H9 (cell line): ENCODE data around the gene AGXT. TPM values are rescaled to one million over a fixed set of nuclear protein-coding genes. Genes with fewer than 3 reads are reported as not detected.

Experiments used
- DNase-seq: peaks from one replicate; pipeline ENCODE4 v3.0.0-alpha.2; 2017
- H2AFZ ChIP-seq: one replicate; pipeline ENCODE4 v1.6.1; 2013; ENCODE audit warnings: mild to moderate bottlenecking, low read length, control low read depth, moderate library complexity
- H2AK5ac ChIP-seq: 2 replicates; pipeline ENCODE4 v1.6.1; 2013; ENCODE audit warnings: low read length, control low read depth, mixed read lengths; ENCODE audit not compliant: insufficient read length
- H2BK120ac ChIP-seq: one replicate; pipeline ENCODE4 v1.6.1; 2013; ENCODE audit warnings: low read depth, mild to moderate bottlenecking, low read length, control low read depth, inconsistent platforms; ENCODE audit not compliant: poor library complexity, severe bottlenecking
- H2BK12ac ChIP-seq: 2 replicates; pipeline ENCODE4 v1.6.1; 2013; ENCODE audit warnings: low read length, control low read depth, mixed read lengths, low read depth; ENCODE audit not compliant: insufficient read length
- H2BK15ac ChIP-seq: 2 replicates; pipeline ENCODE4 v1.6.1; 2013; ENCODE audit warnings: low read depth, low read length, control low read depth
- H2BK20ac ChIP-seq: one replicate; pipeline ENCODE4 v1.6.1; 2013; ENCODE audit warnings: low read depth, mild to moderate bottlenecking, low read length, control low read depth, inconsistent platforms; ENCODE audit not compliant: poor library complexity, severe bottlenecking
- H2BK5ac ChIP-seq: 2 replicates; pipeline ENCODE4 v1.6.1; 2013; ENCODE audit warnings: low read length, control low read depth, mixed read lengths; ENCODE audit not compliant: insufficient read length
- H3K14ac ChIP-seq: 2 replicates; pipeline ENCODE4 v1.6.1; 2013; ENCODE audit warnings: low read length, control low read depth; ENCODE audit not compliant: insufficient read depth
- H3K18ac ChIP-seq: 2 replicates; pipeline ENCODE4 v1.6.1; 2013; ENCODE audit warnings: low read depth, mild to moderate bottlenecking, mixed read lengths, low read length, control low read depth; ENCODE audit not compliant: insufficient read length
- H3K23ac ChIP-seq: 2 replicates; pipeline ENCODE4 v1.6.1; 2013; ENCODE audit warnings: low read length, control low read depth, mixed read lengths, low read depth; ENCODE audit not compliant: insufficient read length
- H3K23me2 ChIP-seq: 2 replicates; pipeline ENCODE4 v1.6.1; 2013; ENCODE audit warnings: low read depth, mild to moderate bottlenecking, mixed read lengths, low read length, control low read depth; ENCODE audit not compliant: insufficient read length, poor library complexity, severe bottlenecking
- H3K27ac ChIP-seq: 2 replicates; pipeline ENCODE4 v1.5.1; 2013; ENCODE audit warnings: low read length, control low read depth, mixed read lengths, low read depth; ENCODE audit not compliant: insufficient read length
- H3K27me3 ChIP-seq: 2 replicates; pipeline ENCODE4 v1.6.1; 2013; ENCODE audit warnings: low read length, control low read depth, inconsistent platforms; ENCODE audit not compliant: insufficient read depth
- H3K4ac ChIP-seq: 2 replicates; pipeline ENCODE4 v1.6.1; 2013; ENCODE audit warnings: low read depth, mild to moderate bottlenecking, control low read depth, inconsistent platforms, low read length, moderate library complexity
- H3K4me1 ChIP-seq: 2 replicates; pipeline ENCODE4 v1.6.1; 2013; ENCODE audit warnings: low read length, control low read depth, inconsistent platforms; ENCODE audit not compliant: insufficient read depth
- H3K4me2 ChIP-seq: 2 replicates; pipeline ENCODE4 v1.6.1; 2013; ENCODE audit warnings: low read length, control low read depth, mixed read lengths; ENCODE audit not compliant: insufficient read length, insufficient read depth
- H3K56ac ChIP-seq: 2 replicates; pipeline ENCODE4 v1.6.1; 2013; ENCODE audit warnings: low read depth, mild to moderate bottlenecking, mixed read lengths, low read length, control low read depth; ENCODE audit not compliant: insufficient read length
- H3K79me1 ChIP-seq: 2 replicates; pipeline ENCODE4 v1.6.1; 2013; ENCODE audit warnings: low read depth, mild to moderate bottlenecking, moderate library complexity, low read length, control low read depth, inconsistent platforms; ENCODE audit not compliant: insufficient read depth, poor library complexity, severe bottlenecking
- H3K79me2 ChIP-seq: 2 replicates; pipeline ENCODE4 v1.6.1; 2013; ENCODE audit warnings: low read length, control low read depth, inconsistent platforms; ENCODE audit not compliant: insufficient read depth
- H3K9ac ChIP-seq: 2 replicates; pipeline ENCODE4 v1.6.1; 2013; ENCODE audit warnings: low read length, control low read depth, mixed read lengths; ENCODE audit not compliant: insufficient read length; ENCODE audit errors: extremely low read depth
- H3K9me3 ChIP-seq: one replicate; pipeline ENCODE4 v1.6.1; 2013; ENCODE audit warnings: low read depth, low read length, inconsistent platforms; ENCODE audit not compliant: control insufficient read depth
- H3T11ph ChIP-seq: one replicate; pipeline ENCODE4 v1.6.1; 2013; ENCODE audit warnings: mild to moderate bottlenecking, low read length, control low read depth, inconsistent platforms
- H4K20me1 ChIP-seq: one replicate; pipeline ENCODE4 v1.6.1; 2013; ENCODE audit not compliant: control insufficient read depth, insufficient read length, insufficient read depth
- H4K5ac ChIP-seq: 2 replicates; pipeline ENCODE4 v1.6.1; 2013; ENCODE audit warnings: low read depth, mild to moderate bottlenecking, mixed read lengths, low read length, control low read depth; ENCODE audit not compliant: insufficient read length
- H4K8ac ChIP-seq: replicated peaks from 2 replicates; pipeline ENCODE4 v1.6.1; 2013; ENCODE audit warnings: low read length, control low read depth, mixed read lengths, low read depth; ENCODE audit not compliant: insufficient read length
- H4K91ac ChIP-seq: 2 replicates; pipeline ENCODE4 v1.6.1; 2013; ENCODE audit warnings: low read depth, mild to moderate bottlenecking, moderate library complexity, mixed read lengths, low read length, control low read depth; ENCODE audit not compliant: insufficient read length
- H3K27ac Mint-ChIP-seq, 3 experiments: 2 replicates in 2 of 3; 3 replicates in 1 of 3; pipeline ENCODE4 v1.8.0; 2020 to 2021; ENCODE audit warnings: mixed read lengths in 3 of 3, mild to moderate bottlenecking in 1 of 3, moderate library complexity in 1 of 3
- H3K27me3 Mint-ChIP-seq: 2 replicates; pipeline ENCODE4 v1.8.0; 2021; ENCODE audit warnings: low read depth, mild to moderate bottlenecking, moderate library complexity, mixed read lengths
- H3K36me3 Mint-ChIP-seq, 3 experiments: 2 replicates in 2 of 3; 3 replicates in 1 of 3; pipeline ENCODE4 v1.8.0; 2020 to 2021; ENCODE audit warnings: low read depth in 3 of 3, mixed read lengths in 3 of 3; ENCODE audit not compliant: insufficient read depth in 1 of 3
- H3K4me1 Mint-ChIP-seq, 2 experiments: 2 replicates each; pipeline ENCODE4 v1.8.0; 2020; ENCODE audit warnings: mixed read lengths in 2 of 2
- H3K4me3 Mint-ChIP-seq, 2 experiments: 2 replicates in 1 of 2; 3 replicates in 1 of 2; pipeline ENCODE4 v1.8.0; 2020 to 2021; ENCODE audit warnings: mild to moderate bottlenecking in 2 of 2, mixed read lengths in 2 of 2, moderate library complexity in 1 of 2
- H3K9me3 Mint-ChIP-seq, 2 experiments: 2 replicates in 1 of 2; 3 replicates in 1 of 2; pipeline ENCODE4 v1.8.0; 2020; ENCODE audit warnings: mild to moderate bottlenecking in 2 of 2, mixed read lengths in 2 of 2, moderate library complexity in 1 of 2
- WGBS: extraction: QIAGEN DNeasy Blood & Tissue Kit; methylation state at CpG from one replicate; pipeline ENCODE4 v1.1.7; 2013; ENCODE audit warnings: missing lambda C conversion rate, low lambda C conversion rate, mixed read lengths; ENCODE audit not compliant: insufficient read length; ENCODE audit errors: extremely low coverage; 5-methylcytosine and 5-hydroxymethylcytosine counted together
- total RNA-seq: library from RNA; stranded (reverse); gene quantifications from 2 replicates; pipeline ENCODE4 v1.2.1, GENCODE V29; 2021
- TF ChIP-seq, protein P1 (sequence below): fragments of 200-600 bp; sonication (generic); conservative IDR thresholded peaks from 3 replicates; pipeline ENCODE4 v1.8.0; 2021; ENCODE audit warnings: antibody characterized with exemption, mild to moderate bottlenecking

AGXT gene
- total RNA-seq, 1 experiment from 2014 or later: not detected

DNA sequence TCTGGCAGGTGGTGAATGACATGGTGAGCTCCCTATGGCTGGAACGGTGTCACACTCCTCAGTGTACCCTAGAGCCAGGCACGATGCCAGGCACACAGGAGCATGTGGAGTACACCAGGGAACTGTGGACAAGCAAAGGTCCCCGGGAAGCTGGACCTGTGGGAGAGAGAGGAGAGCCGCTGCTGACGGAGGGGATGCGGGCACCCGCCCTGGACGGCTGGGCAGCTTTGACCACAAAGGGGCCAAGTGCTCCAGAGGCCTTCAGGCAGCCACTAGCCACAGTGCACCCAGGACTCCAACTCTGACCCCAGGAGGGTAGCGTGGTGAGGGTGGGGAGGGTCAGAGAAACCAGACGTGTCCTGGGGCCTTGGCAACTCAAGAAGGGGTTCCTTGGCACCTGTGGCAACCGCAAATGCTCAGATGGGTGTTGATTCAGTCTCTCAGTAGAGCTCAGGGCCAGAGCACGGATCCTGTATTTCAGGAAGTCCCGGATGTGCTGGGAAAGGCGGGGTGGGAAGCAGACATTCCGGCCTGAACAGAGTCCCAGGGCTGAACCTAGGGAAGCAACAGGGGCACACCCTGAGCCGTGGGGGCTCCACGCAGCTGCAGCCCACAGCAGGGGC is 29.6 kb downstream of the AGXT start:
- Histone ChIP-seq H3K23me2 (no peaks in the 10 kb centered on the region), H3K79me2 (no peaks in the 10 kb centered on the region), H3K14ac (no peak overlapping the region), H3K4me1 (no peaks in the 10 kb centered on the region), H4K5ac (no peak overlapping the region), H2BK120ac (no peak overlapping the region), H3K9ac (no peak overlapping the region), H3K9me3 (no peaks in the 10 kb centered on the region), H4K20me1 (no peaks in the 10 kb centered on the region), H3K18ac (no peak overlapping the region), H3K79me1 (no peaks in the 10 kb centered on the region), H2BK5ac (no peak overlapping the region), H2AFZ (no peak overlapping the region), H3K56ac (no peak overlapping the region), H3K23ac (no peak overlapping the region), H4K91ac (no peak overlapping the region), H3K4me2 (no peak overlapping the region), H3T11ph (no peak overlapping the region), H2BK12ac (no peak overlapping the region), H3K4ac (no peak overlapping the region), H4K8ac (no peak overlapping the region), H3K27me3 (no peaks in the 10 kb centered on the region), H2BK15ac (no peak overlapping the region), H3K27ac (no peak overlapping the region), H2BK20ac (no peak overlapping the region), H2AK5ac (no peak overlapping the region)
- peaks cover 8% of the 10 kb centered on the region for H3K27me3 Mint-ChIP-seq
- peaks cover 12% of the 10 kb centered on the region in 2 experiments for H3K9me3 Mint-ChIP-seq
- H3K4me1 Mint-ChIP-seq: peaks cover 9 to 19% of the 10 kb centered on the region in 2 experiments
- H3K36me3 Mint-ChIP-seq: peaks cover 3 to 10% (median 5%) of the 10 kb centered on the region in 3 experiments; a peak in 5 of 7 replicates
- no peak for DNase-seq
- TF ChIP-seq, protein P1, sequence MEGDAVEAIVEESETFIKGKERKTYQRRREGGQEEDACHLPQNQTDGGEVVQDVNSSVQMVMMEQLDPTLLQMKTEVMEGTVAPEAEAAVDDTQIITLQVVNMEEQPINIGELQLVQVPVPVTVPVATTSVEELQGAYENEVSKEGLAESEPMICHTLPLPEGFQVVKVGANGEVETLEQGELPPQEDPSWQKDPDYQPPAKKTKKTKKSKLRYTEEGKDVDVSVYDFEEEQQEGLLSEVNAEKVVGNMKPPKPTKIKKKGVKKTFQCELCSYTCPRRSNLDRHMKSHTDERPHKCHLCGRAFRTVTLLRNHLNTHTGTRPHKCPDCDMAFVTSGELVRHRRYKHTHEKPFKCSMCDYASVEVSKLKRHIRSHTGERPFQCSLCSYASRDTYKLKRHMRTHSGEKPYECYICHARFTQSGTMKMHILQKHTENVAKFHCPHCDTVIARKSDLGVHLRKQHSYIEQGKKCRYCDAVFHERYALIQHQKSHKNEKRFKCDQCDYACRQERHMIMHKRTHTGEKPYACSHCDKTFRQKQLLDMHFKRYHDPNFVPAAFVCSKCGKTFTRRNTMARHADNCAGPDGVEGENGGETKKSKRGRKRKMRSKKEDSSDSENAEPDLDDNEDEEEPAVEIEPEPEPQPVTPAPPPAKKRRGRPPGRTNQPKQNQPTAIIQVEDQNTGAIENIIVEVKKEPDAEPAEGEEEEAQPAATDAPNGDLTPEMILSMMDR: no peak
- no CpG with 5 or more reads among the region's 17 CpGs for WGBS
- no peak overlapping the region for H3K4me3 Mint-ChIP-seq
- H3K27ac Mint-ChIP-seq: no peak overlapping the region; a peak in 1 of 7 replicates
